Epidermal melanocyte (primary cell): ENCODE data around the gene UQCRC1.

ENCODE experiments used
- DNase-seq: peaks from one replicate; pipeline ENCODE4 v3.0.0; 2011; ENCODE audit warnings: low spot score; ENCODE audit not compliant: insufficient read length

The UQCRC1 gene

GRCh38 chr3:48633743-48634142, 24.3 kb upstream of the UQCRC1 start:
- DNase-seq = no peak

GRCh38 chr3:48633256-48633655, 23.8 kb upstream of the UQCRC1 start:
- DNase-seq = no peak

DNA sequence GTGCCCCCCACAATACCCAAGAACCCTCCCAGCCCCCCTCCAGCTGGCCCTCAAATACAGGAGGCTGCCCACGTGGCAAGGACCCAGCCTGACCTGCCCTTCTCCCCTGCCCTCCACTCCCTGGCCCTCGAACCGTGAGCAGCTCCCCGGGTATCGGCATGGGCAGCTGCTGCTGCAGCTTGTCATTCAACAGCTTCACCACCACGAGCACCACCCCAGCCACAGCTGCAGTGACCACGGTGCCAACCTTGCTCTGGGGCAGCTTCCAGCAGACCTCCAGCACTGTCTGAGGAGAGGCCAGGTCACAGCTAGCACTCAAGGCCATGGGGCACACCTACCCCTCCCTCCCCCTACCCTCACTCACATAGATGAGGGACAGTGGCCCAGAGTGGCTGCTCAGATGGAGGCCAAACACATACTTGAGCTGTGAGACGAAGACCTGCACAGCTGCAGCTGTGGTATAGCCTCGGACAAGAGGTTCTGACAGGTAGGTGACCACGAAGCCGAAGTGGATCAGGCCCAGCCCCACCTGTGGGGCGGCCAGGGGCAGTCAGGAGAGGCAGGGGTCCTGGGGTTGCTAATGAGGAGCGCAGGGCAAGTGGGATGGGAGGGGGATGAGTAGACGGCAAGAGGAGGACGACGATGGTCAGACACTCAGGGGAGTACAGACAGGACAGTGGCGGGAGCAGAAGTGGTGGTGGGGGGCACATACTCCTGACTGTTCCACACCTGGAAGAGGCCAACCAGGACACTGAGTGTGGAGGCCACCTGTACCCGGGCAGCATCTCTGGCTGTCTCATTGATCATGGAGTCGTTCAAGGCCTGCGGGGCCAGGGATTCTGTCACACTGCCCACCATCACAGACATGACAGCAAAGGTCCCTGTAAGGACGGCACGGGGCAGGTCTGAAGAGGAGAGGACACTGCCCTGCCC, 22.3 kb upstream of the UQCRC1 start:
- DNase-seq = no peak

GRCh38 chr3:48630833-48631232, 21.4 kb upstream of the UQCRC1 start:
- no peak for DNase-seq

DNA sequence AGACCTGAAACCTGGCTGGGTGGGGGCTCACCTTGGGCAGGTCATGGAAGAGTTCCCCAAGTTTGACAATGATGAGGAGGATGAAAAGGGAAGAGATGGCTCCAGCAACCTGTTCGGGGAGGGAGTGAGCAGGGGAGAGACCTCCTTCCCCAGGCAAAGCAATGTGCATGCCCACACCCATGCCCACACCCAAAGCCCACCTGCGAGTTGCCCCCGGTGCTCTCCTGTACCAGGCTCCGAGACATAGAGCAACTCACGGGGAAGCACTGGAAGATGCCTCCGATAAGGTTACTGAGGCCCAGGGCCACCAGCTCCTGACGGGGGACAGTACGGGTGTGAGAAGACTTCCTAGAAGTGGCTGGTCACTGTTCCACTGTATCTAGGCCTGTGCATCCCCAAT, 21.0 kb upstream of the UQCRC1 start:
- no peak for DNase-seq

GRCh38 chr3:48629894-48630293, 20.4 kb upstream of the UQCRC1 start:
- no peak for DNase-seq

GRCh38 chr3:48628277-48629017, 19.0 kb upstream of the UQCRC1 start:
- no peak for DNase-seq

- no peak for DNase-seq
Observed at GRCh38 chr3:48625600-48625999, 16.2 kb upstream of the UQCRC1 start.

DNA sequence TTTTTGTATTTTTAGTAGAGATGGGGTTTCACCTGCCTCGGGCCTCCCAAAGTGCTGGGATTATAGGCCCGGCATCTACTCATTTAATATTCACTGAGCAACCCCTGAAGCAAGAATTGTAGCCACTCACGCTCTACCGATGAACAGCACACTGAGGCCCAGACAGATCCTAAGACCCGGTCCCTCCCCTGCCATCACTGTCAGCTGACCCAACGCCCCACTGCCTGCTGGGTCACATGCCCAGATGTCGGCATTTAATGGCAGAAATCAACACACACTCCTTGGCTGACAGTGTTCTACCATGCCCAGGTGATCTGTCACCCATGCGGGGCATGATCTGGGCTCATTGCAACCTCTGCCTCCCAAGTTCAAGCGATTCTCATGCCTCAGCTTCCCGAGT, 15.3 kb upstream of the UQCRC1 start:
- no peak for DNase-seq

GRCh38 chr3:48623851-48624547, 14.6 kb upstream of the UQCRC1 start:
- DNase-seq = no peak

- no peak for DNase-seq
Observed at GRCh38 chr3:48621461-48621869, 12.0 kb upstream of the UQCRC1 start, which contains the start of gene TMEM89. Gene TMEM89 (minus strand): TSS chr3:48621769. CDS start chr3:48621756, 13 bp downstream.

DNA sequence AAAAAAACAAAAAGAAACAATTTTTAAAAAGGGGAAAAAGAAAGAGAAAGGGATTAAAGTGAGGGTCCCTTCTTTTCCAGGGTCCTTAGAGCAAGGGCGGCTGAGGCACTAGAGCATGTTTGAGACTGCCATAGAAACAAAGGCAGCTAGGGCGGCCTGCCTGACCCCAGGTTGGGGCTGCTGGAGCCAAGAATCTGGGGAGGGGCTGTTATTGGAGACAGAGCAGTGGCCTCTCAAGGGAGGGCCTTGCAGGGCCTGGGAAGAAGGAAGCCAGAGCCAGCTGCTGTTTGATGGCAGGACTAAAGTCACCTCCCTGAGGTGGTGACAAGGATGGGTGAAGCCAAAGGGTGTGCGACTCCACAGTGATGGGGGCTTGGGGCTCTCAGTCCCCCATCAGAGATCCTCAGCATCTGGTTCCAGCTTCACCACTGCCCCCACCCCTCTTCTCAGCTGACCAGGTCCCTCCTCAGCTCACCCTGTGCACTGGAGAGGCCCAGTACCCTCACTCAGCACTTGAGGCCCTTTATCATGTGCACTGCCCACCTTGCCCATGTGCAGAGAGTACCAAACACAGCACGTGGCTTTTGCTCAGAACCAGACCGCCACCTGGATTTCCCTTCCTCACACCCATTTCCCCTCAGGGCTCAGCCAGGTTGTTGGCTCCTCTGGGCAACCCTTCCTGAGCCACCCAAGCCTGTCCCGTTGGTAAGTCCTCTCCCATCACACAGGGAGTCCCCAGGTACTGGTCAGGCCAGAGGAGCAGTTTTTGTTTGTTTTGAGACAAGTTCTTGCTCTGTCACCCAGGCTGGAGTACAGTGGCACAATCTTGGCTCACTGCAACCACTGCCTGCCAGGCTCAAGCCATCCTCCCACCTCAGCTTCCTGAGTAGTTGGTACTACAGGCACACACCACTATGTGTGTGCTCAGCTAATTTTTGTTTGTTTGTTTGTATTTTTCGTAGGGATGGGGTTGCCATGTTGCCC, 10.4 kb upstream of the UQCRC1 start:
- no peak for DNase-seq

- DNase-seq = no peak
Observed at GRCh38 chr3:48617559-48617958, 8.1 kb upstream of the UQCRC1 start.

DNA sequence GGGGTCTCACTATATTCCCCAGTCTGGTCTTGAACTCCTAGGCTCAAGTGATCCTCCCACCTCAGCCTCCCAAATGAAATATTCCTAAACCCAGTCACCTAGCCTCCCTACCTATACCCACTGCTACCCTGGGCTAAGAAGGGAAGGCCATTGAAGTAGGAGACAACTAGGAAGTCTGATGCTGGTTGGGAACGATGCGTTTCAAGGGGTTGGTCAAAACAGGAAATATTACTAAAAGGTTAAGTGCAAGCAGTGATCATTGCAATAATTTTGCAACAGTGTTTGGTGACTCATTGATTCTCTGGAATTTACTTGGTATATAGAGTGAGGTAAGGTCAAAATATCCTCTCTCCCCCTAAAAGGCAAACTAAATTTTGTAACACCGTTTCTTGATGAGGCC, 4.6 kb upstream of the UQCRC1 start:
- DNase-seq = no peak

GRCh38 chr3:48612309-48612708, 2.9 kb upstream of the UQCRC1 start:
- no peak for DNase-seq

- no peak for DNase-seq
Observed at GRCh38 chr3:48607519-48607918, 1.9 kb downstream of the UQCRC1 start.

DNA sequence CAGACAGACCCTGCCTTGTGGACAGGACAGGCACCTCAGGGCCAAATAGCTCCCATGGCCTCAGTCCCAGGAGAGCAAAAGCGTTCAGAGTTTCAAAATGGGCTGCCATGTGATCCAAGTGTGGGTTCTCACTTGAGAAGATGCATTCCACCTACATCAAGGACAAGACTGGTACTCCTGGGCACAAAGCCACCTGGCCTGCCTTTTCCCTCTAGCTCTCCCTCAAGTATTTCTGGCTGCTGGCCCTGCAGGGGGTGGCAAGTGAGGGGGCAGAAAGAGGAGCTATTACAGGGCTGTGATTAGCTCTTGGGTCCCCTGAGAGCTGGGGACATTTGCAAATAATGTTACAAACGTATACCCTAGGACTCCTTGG, 7.8 kb downstream of the UQCRC1 start:
- DNase-seq = no peak

DNA sequence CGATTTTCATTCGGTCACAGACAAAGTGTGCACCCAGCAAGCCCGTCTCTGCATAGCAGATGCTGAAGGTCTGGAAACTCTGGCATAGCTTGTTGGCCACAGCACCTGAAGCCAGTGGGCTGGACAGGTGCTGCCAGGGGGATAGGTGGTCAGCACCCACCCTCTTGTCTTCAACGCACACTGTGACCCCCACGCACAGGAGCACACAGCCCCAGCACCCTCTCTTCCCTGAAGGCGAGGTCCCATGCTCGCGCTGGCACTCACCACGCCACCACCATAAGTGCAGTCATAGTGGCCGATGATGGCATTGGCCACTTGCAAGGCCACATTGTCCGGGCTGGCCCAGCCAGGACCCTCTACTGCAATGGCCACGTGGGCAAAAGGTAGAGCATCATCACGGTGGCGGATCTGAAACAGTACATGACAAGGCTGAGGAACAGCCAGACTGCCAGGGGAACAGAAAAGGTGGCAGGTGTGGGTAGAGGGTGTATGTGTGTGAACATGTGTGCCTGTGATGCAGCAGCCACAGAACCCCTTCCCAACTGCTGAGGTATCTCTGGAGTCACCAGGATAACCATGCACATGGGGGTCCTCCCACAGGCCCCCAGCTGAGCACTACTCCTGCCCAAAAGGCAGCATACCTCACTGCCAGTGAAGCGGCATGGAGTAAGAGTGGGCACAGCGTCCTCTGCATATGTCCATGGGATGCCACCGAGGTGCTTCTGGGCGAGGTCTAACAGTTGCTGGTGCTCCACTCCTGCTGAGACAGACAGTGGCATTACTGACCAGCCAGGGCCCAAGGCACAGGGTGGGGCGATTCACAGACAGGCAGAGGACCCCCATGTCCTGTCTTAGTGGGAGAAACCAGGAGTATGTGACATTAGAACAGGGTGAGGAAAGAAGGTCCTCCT, 8.5 kb downstream of the UQCRC1 start:
- no peak for DNase-seq

- no peak for DNase-seq
Observed at GRCh38 chr3:48599509-48600285, 9.7 kb downstream of the UQCRC1 start.
